ENCODE data around the gene FREM1. TPM values are rescaled to one million over a fixed set of nuclear protein-coding genes. Genes with fewer than 3 reads are reported as not detected.

FREM1 gene
- total and polyA plus RNA-seq, 2 experiments from 2014 or later = 0.78 to 3.1 TPM

DNA sequence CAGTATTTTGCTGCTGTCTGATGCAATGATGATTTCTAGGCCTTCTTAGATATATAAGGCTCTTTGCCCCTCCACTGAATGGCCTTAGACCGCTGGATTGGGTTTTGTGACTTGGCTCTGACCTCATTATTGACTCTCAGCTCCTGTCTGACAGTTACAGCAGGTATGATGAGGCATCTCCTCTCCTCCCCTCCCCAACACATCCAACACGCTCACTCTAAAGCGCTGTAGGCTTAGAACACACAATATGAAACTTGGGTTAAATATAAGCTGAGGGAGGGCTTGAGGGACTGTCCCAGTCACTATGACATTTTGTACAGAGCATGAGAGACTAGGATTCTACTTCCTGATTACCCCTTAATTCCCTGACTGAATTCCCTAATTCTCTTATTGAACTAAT lies 168.9 kb downstream of the FREM1 start:
- DNase-seq (ENCODE audit: low spot score) (no peak), ATAC-seq (no peak)
- TF ChIP-seq, protein P1, sequence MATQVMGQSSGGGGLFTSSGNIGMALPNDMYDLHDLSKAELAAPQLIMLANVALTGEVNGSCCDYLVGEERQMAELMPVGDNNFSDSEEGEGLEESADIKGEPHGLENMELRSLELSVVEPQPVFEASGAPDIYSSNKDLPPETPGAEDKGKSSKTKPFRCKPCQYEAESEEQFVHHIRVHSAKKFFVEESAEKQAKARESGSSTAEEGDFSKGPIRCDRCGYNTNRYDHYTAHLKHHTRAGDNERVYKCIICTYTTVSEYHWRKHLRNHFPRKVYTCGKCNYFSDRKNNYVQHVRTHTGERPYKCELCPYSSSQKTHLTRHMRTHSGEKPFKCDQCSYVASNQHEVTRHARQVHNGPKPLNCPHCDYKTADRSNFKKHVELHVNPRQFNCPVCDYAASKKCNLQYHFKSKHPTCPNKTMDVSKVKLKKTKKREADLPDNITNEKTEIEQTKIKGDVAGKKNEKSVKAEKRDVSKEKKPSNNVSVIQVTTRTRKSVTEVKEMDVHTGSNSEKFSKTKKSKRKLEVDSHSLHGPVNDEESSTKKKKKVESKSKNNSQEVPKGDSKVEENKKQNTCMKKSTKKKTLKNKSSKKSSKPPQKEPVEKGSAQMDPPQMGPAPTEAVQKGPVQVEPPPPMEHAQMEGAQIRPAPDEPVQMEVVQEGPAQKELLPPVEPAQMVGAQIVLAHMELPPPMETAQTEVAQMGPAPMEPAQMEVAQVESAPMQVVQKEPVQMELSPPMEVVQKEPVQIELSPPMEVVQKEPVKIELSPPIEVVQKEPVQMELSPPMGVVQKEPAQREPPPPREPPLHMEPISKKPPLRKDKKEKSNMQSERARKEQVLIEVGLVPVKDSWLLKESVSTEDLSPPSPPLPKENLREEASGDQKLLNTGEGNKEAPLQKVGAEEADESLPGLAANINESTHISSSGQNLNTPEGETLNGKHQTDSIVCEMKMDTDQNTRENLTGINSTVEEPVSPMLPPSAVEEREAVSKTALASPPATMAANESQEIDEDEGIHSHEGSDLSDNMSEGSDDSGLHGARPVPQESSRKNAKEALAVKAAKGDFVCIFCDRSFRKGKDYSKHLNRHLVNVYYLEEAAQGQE (IDR thresholded peaks at IDR 0.05; ENCODE audit: unreplicated experiment) = no peak
- TF ChIP-seq STAT1 (IDR thresholded peaks at IDR 0.05; ENCODE audit: unreplicated experiment) = no peak
- TF ChIP-seq, protein P2, sequence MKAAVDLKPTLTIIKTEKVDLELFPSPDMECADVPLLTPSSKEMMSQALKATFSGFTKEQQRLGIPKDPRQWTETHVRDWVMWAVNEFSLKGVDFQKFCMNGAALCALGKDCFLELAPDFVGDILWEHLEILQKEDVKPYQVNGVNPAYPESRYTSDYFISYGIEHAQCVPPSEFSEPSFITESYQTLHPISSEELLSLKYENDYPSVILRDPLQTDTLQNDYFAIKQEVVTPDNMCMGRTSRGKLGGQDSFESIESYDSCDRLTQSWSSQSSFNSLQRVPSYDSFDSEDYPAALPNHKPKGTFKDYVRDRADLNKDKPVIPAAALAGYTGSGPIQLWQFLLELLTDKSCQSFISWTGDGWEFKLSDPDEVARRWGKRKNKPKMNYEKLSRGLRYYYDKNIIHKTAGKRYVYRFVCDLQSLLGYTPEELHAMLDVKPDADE (IDR thresholded peaks at IDR 0.05) = no peak
- Histone ChIP-seq H3F3A (replicated peaks; ENCODE audit: low read depth) (no peaks in the 10 kb centered on the region), H3K27me3 (ENCODE audit: insufficient read depth) (no peaks in the 10 kb centered on the region), H3K4me1 (ENCODE audit: insufficient read depth) (no peaks in the 10 kb centered on the region), H4K20me1 (replicated peaks; ENCODE audit: insufficient read depth) (no peaks in the 10 kb centered on the region), H3K4me3 (no peak overlapping the region), H3K4me2 (no peak overlapping the region), H3K79me2 (replicated peaks; ENCODE audit: insufficient read depth) (no peaks in the 10 kb centered on the region), H2AFZ (no peak overlapping the region), H3K9me2 (ENCODE audit: insufficient read depth) (no peaks in the 10 kb centered on the region), H3K27ac (ENCODE audit: low read depth) (no peak overlapping the region), H3K36me3 (ENCODE audit: insufficient read depth) (no peaks in the 10 kb centered on the region)
- no peaks in the 10 kb centered on the region for H3K36me3 Mint-ChIP-seq (ENCODE audit: low read depth)
- H3K27me3 Mint-ChIP-seq (ENCODE audit: insufficient read depth, low read depth, poor library complexity) = no peaks in the 10 kb centered on the region
- no peak overlapping the region for H3K27ac Mint-ChIP-seq
- H3K9me3 Mint-ChIP-seq = no peaks in the 10 kb centered on the region
- H3K4me3 Mint-ChIP-seq = no peak overlapping the region
- peaks cover 5% of the 10 kb centered on the region; the same call in 2 of the 3 replicates for H3K4me1 Mint-ChIP-seq

DNA sequence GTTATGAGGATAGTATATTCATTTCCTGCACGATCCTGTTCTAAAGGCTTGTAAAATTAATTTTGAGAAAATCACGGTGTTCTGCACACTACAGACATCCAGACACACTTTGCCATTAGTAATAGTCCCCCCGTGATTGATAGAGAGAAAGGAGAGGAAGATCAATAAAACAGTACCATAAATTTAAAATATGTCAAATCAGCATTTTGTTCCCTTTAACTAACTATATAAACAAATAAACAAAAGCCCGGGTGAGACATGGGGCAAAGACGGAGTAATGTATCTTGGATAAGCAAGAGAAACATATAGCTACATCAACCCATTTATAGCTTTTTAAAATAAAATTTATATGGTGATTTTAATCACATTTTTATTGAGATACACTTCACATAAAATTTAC lies 177.1 kb downstream of the FREM1 start:
- no peak overlapping the region for H2AFZ ChIP-seq
- TF ChIP-seq, protein P1 (IDR thresholded peaks at IDR 0.05; ENCODE audit: unreplicated experiment) = no peak
- TF ChIP-seq POLR2AphosphoS5 (IDR thresholded peaks at IDR 0.05; ENCODE audit: low read depth) = no peak
- TF ChIP-seq, protein P3, sequence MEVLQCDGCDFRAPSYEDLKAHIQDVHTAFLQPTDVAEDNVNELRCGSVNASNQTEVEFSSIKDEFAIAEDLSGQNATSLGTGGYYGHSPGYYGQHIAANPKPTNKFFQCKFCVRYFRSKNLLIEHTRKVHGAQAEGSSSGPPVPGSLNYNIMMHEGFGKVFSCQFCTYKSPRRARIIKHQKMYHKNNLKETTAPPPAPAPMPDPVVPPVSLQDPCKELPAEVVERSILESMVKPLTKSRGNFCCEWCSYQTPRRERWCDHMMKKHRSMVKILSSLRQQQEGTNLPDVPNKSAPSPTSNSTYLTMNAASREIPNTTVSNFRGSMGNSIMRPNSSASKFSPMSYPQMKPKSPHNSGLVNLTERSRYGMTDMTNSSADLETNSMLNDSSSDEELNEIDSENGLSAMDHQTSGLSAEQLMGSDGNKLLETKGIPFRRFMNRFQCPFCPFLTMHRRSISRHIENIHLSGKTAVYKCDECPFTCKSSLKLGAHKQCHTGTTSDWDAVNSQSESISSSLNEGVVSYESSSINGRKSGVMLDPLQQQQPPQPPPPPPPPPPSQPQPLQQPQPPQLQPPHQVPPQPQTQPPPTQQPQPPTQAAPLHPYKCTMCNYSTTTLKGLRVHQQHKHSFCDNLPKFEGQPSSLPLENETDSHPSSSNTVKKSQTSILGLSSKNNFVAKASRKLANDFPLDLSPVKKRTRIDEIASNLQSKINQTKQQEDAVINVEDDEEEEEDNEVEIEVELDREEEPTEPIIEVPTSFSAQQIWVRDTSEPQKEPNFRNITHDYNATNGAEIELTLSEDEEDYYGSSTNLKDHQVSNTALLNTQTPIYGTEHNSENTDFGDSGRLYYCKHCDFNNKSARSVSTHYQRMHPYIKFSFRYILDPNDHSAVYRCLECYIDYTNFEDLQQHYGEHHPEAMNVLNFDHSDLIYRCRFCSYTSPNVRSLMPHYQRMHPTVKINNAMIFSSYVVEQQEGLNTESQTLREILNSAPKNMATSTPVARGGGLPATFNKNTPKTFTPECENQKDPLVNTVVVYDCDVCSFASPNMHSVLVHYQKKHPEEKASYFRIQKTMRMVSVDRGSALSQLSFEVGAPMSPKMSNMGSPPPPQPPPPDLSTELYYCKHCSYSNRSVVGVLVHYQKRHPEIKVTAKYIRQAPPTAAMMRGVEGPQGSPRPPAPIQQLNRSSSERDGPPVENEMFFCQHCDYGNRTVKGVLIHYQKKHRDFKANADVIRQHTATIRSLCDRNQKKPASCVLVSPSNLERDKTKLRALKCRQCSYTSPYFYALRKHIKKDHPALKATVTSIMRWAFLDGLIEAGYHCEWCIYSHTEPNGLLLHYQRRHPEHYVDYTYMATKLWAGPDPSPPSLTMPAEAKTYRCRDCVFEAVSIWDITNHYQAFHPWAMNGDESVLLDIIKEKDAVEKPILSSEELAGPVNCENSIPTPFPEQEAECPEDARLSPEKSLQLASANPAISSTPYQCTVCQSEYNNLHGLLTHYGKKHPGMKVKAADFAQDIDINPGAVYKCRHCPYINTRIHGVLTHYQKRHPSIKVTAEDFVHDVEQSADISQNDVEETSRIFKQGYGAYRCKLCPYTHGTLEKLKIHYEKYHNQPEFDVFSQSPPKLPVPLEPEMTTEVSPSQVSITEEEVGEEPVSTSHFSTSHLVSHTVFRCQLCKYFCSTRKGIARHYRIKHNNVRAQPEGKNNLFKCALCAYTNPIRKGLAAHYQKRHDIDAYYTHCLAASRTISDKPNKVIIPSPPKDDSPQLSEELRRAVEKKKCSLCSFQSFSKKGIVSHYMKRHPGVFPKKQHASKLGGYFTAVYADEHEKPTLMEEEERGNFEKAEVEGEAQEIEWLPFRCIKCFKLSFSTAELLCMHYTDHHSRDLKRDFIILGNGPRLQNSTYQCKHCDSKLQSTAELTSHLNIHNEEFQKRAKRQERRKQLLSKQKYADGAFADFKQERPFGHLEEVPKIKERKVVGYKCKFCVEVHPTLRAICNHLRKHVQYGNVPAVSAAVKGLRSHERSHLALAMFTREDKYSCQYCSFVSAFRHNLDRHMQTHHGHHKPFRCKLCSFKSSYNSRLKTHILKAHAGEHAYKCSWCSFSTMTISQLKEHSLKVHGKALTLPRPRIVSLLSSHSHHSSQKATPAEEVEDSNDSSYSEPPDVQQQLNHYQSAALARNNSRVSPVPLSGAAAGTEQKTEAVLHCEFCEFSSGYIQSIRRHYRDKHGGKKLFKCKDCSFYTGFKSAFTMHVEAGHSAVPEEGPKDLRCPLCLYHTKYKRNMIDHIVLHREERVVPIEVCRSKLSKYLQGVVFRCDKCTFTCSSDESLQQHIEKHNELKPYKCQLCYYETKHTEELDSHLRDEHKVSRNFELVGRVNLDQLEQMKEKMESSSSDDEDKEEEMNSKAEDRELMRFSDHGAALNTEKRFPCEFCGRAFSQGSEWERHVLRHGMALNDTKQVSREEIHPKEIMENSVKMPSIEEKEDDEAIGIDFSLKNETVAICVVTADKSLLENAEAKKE (CRISPR knock-in tag; IDR thresholded peaks at IDR 0.05) = no peak
- TF ChIP-seq EZH2phosphoT487 (IDR thresholded peaks at IDR 0.05; ENCODE audit: unreplicated experiment) = no peak

More for the DNA sequence above, 177.1 kb downstream of the FREM1 start:
- H3F3A ChIP-seq (replicated peaks; ENCODE audit: low read depth) = no peaks in the 10 kb centered on the region
- no peak for DNase-seq (ENCODE audit: low spot score)
- H3K4me1 ChIP-seq (ENCODE audit: insufficient read depth) = no peaks in the 10 kb centered on the region
- H3K27ac Mint-ChIP-seq = no peak overlapping the region
- no peaks in the 10 kb centered on the region for H3K36me3 ChIP-seq (ENCODE audit: insufficient read depth)
- no peak overlapping the region for H3K4me3 ChIP-seq
- no peaks in the 10 kb centered on the region for H3K27me3 ChIP-seq (ENCODE audit: insufficient read depth)
- H3K27me3 Mint-ChIP-seq (ENCODE audit: insufficient read depth, low read depth, poor library complexity) = no peaks in the 10 kb centered on the region
- no peak overlapping the region for H3K4me2 ChIP-seq
- H3K9me2 ChIP-seq (ENCODE audit: insufficient read depth) = no peaks in the 10 kb centered on the region; the same call in 1 of the 2 replicates
- H3K4me3 Mint-ChIP-seq = no peak overlapping the region
- H3K79me2 ChIP-seq (replicated peaks; ENCODE audit: insufficient read depth) = no peaks in the 10 kb centered on the region
- H3K27ac ChIP-seq (ENCODE audit: low read depth) = no peak overlapping the region
- H3K36me3 Mint-ChIP-seq (ENCODE audit: low read depth) = no peaks in the 10 kb centered on the region
- no peaks in the 10 kb centered on the region for H3K9me3 Mint-ChIP-seq
- H3K4me1 Mint-ChIP-seq = no peaks in the 10 kb centered on the region
- no peaks in the 10 kb centered on the region for H4K20me1 ChIP-seq (replicated peaks; ENCODE audit: insufficient read depth)
- ATAC-seq = no peak
